Retinal pigment epithelial cell (primary cell): ENCODE measurements around the gene LYL1.

Source experiments
- DNase-seq: peaks from one replicate; pipeline ENCODE4 v3.0.0-alpha.2; 2010; ENCODE audit warnings: low read depth
- H3K4me3 ChIP-seq: 2 replicates; pipeline ENCODE4 v1.5.1; 2011; ENCODE audit warnings: mild to moderate bottlenecking, low read length, control low read depth, moderate library complexity
- TF ChIP-seq, protein P1 (sequence below): conservative IDR thresholded peaks from 2 replicates; pipeline ENCODE4 v1.5.1; 2011; ENCODE audit warnings: low read depth, low read length, control low read depth, inconsistent platforms

Gene LYL1

DNA sequence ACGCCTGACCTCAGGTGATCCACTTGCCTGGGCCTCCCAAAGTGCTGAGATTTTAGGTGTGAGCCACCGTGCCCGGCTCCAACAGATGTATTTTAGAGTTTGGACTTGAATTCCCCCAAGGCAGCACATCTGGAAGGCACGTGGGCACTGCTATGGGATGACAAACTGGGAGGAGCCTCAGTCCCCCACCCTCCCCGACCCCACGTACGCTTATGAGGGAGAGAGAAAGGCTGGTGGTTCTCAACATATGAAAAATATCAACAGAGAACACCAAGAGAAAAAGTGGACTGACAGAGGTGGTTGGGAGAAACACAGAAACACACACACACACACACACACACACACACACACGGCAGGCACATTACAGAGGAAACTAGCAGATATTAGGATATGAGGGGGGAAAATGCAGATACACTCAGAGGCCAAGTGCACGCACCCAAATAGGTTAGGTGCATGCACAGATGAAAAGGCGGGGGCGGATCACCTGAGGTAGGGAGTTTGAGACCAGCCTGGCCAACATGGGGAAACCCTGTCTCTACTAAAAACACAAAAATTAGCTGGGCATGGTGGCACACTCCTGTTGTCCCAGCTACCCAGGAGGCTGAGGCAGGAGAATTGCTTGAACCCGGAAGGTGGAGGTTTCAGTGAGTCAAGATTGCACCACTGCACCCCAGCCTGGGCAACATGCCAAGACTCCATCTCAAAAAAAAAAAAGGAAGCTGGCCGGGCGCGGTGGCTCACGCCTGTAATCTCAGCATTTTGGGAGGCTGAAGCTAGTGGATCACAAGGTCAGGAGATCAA lies 44.3 kb upstream of the LYL1 start:
- no peak for DNase-seq
- TF ChIP-seq, protein P1, sequence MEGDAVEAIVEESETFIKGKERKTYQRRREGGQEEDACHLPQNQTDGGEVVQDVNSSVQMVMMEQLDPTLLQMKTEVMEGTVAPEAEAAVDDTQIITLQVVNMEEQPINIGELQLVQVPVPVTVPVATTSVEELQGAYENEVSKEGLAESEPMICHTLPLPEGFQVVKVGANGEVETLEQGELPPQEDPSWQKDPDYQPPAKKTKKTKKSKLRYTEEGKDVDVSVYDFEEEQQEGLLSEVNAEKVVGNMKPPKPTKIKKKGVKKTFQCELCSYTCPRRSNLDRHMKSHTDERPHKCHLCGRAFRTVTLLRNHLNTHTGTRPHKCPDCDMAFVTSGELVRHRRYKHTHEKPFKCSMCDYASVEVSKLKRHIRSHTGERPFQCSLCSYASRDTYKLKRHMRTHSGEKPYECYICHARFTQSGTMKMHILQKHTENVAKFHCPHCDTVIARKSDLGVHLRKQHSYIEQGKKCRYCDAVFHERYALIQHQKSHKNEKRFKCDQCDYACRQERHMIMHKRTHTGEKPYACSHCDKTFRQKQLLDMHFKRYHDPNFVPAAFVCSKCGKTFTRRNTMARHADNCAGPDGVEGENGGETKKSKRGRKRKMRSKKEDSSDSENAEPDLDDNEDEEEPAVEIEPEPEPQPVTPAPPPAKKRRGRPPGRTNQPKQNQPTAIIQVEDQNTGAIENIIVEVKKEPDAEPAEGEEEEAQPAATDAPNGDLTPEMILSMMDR: no peak
- no peak overlapping the region for H3K4me3 ChIP-seq

DNA sequence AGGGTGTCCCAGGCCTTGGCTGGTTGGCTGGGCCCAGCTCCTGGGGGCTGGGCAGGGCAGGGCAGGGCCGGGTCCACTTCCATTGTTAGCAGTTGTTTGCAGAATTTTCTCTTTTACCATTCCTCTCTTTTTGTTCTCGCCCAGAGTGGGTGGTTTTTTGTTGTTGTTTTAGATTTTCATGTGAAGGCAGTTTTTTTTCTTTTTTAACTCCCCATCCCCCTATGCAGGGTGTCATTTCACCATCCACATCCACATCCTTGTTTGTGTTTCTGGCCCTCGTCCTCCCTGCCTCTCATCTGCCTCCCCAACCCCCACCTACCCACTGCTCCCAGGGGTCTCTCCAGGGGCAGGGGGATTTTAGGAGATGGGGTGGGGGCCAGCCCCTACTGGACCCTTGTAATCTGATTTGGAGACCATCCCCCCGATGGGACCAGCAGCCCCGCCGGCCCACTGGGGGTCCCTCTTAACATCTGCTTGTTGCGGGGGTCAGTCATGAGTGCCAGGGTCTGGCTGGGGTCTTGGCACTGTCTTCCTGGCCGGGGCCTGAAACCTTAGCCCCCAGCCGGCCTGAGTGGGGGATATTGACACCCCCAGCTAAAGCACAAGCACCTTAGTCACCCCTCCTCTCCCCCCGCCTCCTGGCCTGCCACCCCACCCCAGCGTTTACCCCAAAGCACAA lies 37.1 kb upstream of the LYL1 start:
- no peak for DNase-seq
- no peak overlapping the region for H3K4me3 ChIP-seq
- TF ChIP-seq, protein P1: no peak

GRCh38 chr19:13138916-13139198 lies 36.2 kb upstream of the LYL1 start:
- TF ChIP-seq, protein P1: no peak
- no peak overlapping the region for H3K4me3 ChIP-seq

DNA sequence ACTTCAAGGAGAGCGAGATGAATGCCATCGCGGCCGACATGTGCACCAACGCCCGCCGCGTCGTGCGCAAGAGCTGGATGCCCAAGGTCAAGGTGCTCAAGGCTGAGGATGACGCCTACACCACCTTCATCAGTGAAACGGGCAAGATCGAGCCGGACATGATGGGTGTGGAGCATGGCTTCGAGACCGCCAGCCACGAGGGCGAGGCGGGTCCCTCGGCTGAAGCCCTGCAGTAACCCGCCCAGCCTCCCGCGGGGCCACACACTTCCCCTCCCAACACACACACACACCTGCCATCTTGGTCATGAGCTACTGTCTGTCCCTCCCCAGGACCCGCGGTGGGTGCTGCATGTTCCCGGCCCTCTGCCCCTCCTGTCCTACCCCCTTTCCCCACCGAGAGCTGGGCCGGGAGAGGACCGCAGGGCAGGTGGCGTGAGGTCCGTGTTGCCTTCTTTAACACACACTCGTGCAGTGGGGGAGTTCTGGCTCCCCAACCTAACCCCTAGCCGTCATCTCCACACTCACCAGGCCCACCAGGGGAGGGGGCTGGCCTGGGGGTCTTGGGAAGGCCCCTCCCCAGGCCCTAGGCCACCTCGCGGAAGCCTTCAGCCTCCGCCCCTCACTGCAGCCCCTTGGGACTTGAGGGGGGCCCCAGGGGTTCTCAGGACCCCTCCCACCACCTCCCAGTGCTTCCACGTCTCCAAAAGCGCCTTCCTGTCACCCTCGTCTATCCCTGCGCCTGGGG lies 35.7 kb upstream of the LYL1 start:
- no peak overlapping the region for H3K4me3 ChIP-seq
- DNase-seq: no peak
- TF ChIP-seq, protein P1: no peak

More at GRCh38 chr19:13138916-13139198, 36.2 kb upstream of the LYL1 start:
- DNase-seq: no peak

GRCh38 chr19:13137290-13137794 lies 34.7 kb upstream of the LYL1 start:
- no peak for DNase-seq
- H3K4me3 ChIP-seq: no peak overlapping the region
- TF ChIP-seq, protein P1: no peak

GRCh38 chr19:13135068-13136062 lies 32.7 kb upstream of the LYL1 start:
- no peak overlapping the region for H3K4me3 ChIP-seq
- no peak for DNase-seq
- TF ChIP-seq, protein P1: no peak
